22Rv1 (cell line): ENCODE results near the gene DACH2.

ENCODE experiments used
- H3K27ac ChIP-seq: fragments of 450-650 bp; 2 replicates; pipeline ENCODE4 v1.5.1; 2017
- CTCF ChIP-seq: fragments of 450-650 bp; IDR thresholded peaks from 2 replicates; pipeline ENCODE4 v1.5.1; 2017; ENCODE audit warnings: mild to moderate bottlenecking
- ZFX ChIP-seq: fragments of 450-650 bp; IDR thresholded peaks from 2 replicates; pipeline ENCODE4 v1.6.1; 2017; ENCODE audit warnings: antibody characterized with exemption, borderline replicate concordance

The DACH2 gene

GRCh38 chrX:86369847-86370630 is 221.8 kb downstream of the DACH2 start:
- no peak for TF ChIP-seq CTCF
- no peak for TF ChIP-seq ZFX
- H3K27ac ChIP-seq: peak overlapping the region; percentile 61

- TF ChIP-seq ZFX (no peak), CTCF (no peak)
- H3K27ac ChIP-seq: peak overlapping the region; percentile 61
Observed at GRCh38 chrX:86370927-86371326, 222.7 kb downstream of the DACH2 start.

GRCh38 chrX:86379209-86379608 is 231.0 kb downstream of the DACH2 start:
- no peak for TF ChIP-seq CTCF
- no peak for TF ChIP-seq ZFX
- no peak overlapping the region for H3K27ac ChIP-seq

GRCh38 chrX:86383681-86384540 is 235.7 kb downstream of the DACH2 start:
- TF ChIP-seq CTCF: no peak
- no peak for TF ChIP-seq ZFX
- H3K27ac ChIP-seq: no peak overlapping the region

- TF ChIP-seq CTCF: no peak
- no peak for TF ChIP-seq ZFX
- no peak overlapping the region for H3K27ac ChIP-seq
Observed at GRCh38 chrX:86407371-86407770, 259.1 kb downstream of the DACH2 start.

GRCh38 chrX:86421771-86422170 is 273.5 kb downstream of the DACH2 start:
- no peak overlapping the region for H3K27ac ChIP-seq
- TF ChIP-seq ZFX (no peak), CTCF (no peak)

GRCh38 chrX:86436116-86436515 is 287.9 kb downstream of the DACH2 start:
- H3K27ac ChIP-seq: no peak overlapping the region
- TF ChIP-seq CTCF (no peak), ZFX (no peak)
